T-helper 1 cell treated with Interleukin-12 subunit alpha and Interleukin-12 subunit beta and Interleukin-4 antibody, amounts not matched to agents 30 ng/mL and 1 ng/mL, for 36 hours (primary cell): Measurements from ENCODE around the gene CWC27. TPM values are rescaled to one million over a fixed set of nuclear protein-coding genes. Genes with fewer than 3 reads are reported as not detected.
"Not testable (repeated sequence)": the region's sequence is repeated elsewhere in the genome, so short reads cannot be mapped to it uniquely, and the experiment has no call there.

Experiments used
- intact Hi-C: fragments of 100-400 bp; cut with micrococcal nuclease; formaldehyde crosslinking; loops from one replicate; pipeline ENCODE4 v1.15.1; 2024
- total RNA-seq: library from RNA; stranded (reverse); gene quantifications from 2 replicates; pipeline ENCODE4 v1.2.3, GENCODE V29; 2022

Gene CWC27
- total RNA-seq, 1 donor from 2014 or later, result 26.3 TPM

DNA sequence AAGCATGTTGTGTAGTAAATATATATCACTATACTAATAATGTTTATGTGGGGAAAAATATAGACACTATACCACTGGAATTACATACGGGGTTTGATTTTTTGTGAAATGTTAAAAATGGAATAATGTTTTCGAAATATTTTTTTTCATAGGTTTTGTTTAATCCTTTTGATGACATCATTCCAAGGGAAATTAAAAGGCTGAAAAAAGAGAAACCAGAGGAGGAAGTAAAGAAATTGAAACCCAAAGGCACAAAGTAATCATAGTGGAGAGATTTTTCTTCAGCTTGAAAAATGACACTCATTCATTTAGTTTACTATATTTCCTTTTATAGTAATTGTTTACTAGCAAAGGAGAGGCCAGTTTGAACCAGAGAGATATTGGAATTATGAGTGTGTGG, 17.6 kb downstream of the CWC27 start:
- intact Hi-C loops, result loop anchor here (10.0 kb wide), 1 partner anchor 712 kb away; no protein-coding TSS in a partner anchor

DNA sequence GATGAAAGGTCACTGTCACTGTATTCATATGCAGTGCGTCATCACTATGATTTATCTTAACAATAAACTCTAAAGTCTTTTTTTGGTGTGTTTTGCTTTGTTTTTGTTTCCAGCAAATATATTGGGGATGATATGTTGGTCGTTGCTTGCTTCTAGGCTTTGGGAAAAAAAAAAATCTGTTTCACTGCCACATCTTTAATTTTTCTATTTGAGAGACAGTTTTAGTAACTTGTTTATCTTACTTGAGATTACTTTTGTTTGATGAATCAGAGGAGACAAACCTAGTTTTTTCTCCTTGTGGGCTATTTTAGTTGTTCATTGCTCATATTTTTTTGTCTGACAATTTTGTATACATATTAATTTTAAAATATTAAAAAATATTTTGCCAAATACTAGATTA, 19.4 kb downstream of the CWC27 start:
- intact Hi-C loops, result loop anchor here (10.0 kb wide), 1 partner anchor 713 kb away; no protein-coding TSS in a partner anchor

DNA sequence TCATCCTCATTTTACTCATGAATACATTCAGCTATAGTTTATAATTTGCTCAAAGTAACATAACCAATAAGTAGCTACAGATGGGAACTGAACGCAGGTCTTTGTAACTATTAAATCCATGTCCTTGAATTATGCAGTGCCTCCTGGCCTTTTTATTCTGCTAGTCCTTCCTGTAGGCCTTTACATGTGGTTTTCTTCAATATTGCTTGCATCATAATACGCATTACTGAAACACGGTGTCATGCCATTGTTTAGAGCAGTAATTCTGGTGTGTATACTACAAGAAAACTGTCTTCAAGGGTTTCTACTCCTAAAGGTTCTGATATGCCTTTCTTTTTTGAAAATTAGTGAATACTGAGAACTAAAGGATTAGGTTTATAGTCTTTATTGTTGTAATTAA, 20.7 kb downstream of the CWC27 start:
- intact Hi-C loops, result loop anchor here (10.0 kb wide), 1 partner anchor 715 kb away; no protein-coding TSS in a partner anchor

DNA sequence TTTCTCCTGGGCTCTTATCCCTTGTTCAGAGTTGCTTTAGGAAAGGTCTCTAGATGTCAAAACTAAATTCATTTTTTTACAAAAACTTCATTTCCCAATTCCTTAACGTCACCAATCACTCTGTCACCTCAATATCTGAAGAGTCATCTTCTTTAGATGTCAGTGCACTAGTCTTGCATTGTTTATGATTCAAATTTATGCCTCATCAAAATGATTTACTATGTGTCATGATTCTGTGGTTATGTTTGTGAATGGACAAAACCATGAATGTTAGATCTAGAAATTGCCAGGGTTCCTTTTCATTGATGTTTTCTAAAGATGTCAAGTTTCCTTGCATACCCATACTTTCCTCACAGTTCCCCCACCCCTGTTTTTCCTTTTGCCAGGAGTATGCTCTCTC, 21.5 kb downstream of the CWC27 start:
- intact Hi-C loops, result no loop called here

DNA sequence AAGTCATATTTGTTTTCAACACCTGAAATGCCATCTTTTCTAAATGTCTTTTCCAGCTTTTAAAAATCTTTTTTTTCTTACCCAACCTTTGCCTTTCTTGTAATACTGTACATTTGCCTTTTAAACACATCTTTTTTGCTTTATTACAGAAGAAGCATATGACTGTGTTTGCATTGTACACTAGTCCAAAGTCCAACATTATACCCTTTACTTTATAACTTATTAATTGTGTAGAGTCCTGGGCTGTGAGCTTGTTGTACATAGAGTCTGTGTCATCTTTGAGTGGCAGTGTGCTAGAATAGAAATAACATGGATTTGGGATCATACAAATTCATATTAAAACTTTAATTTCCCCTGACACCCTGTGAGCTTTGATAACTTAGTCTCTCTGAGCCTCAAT, 23.7 kb downstream of the CWC27 start:
- intact Hi-C loops, result no loop called here

DNA sequence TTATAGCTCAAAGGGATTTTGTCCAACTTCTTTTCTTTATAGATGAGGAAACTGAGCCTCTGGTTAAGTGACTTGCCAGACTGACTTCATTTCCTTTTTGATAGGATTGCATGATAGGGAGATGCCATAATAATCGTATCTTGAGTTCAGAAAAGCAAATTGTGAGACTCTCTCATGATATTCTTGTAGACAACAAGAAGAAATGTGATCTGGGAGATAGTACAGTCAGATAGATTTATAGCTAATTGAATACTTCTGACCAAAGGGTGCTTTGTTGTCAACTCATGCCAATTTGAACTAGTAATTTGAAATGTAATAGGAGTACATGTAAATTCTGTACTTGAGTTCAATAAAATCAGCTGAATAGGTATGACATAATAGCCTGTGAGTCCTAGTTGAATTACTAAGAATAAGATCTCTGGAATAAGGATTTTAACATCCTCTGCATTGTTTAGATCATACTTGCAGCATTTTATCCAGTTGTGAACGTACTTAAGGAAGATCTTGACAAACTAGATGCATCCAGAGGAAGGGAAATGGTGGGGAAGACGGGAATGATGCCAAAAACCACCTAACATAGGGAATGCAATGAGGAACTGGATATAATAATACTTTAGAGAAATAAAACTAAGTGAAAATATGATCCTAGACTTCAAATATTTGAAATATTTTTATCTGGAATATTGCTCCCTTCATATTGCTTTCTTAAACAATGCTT, 25.5 kb downstream of the CWC27 start:
- intact Hi-C loops, result no loop called here

DNA sequence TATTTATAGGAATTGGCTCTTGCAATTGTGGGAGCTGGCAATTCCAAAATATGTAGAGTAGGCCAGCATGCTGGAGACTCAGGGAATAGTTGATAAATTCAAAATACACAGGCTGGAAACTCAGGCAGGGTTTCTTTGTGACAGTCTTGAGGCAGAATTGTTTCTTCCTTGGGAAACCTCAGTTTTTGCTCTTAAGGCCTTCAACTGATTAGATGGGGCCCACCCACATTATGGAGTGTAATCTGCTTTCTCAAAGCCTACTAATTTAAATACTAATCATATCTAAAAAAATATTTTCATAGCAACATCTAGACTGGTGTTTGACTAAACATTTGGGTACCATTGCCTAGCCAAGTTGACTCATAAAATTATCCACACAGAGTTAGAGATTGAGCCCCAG, 27.6 kb downstream of the CWC27 start:
- intact Hi-C loops, result no loop called here

DNA sequence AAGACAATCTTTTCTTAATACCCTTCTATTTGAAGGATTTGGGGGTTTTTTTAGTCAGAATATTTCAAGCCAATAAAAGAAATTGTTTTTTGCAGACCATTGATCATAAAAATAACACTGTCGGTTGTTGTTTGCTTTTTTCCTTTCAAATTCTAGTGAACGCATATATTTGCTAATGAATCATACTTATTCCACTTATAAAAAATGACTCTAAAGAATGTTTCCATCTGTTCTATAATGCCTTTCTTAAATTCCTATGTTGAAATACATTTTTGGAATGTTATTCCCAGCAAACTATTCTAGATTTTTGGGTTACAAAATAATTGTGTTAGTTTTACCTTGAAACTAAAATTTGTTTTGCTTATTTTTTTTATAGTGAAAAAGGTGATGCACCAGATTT, 32.2 kb downstream of the CWC27 start:
- intact Hi-C loops, result no loop called here

DNA sequence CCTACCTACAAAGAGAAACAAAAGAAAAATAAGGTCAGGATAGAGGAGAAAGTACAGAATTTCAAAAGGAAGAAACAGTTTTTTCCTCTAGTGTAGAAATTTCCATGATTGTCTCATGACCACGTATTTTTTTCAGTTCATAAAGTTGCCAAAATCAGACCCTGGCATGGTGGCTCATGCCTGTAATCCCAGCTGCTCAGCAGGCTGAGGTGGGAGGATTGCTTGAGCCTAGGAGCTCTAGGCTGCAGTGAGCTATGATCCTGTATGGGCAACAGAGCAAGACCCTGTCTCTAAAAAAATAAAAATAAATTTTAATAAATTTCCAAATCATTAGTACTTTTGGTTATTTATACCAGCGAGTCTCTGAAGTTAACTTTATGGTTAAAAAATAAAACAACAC, 37.8 kb downstream of the CWC27 start:
- intact Hi-C loops, result no loop called here

DNA sequence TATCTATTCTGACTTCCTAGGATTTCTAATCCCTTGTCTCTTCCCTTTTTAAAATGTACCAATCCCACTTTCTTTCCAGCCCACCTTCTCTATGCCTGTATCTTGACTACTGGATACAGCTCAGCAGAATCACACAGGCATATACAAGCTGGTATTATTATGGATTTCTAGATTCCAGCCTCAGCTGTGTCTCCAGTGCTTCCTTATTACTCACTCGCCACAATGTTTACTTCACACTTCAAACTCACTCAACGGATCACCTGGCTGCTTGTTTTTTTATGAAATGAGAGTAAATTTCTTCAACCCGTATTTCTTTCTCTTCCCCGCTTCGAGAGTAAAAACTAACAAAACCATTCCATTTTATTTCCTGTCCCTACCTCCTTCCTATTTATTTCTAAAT, 38.8 kb downstream of the CWC27 start:
- intact Hi-C loops, result no loop called here

DNA sequence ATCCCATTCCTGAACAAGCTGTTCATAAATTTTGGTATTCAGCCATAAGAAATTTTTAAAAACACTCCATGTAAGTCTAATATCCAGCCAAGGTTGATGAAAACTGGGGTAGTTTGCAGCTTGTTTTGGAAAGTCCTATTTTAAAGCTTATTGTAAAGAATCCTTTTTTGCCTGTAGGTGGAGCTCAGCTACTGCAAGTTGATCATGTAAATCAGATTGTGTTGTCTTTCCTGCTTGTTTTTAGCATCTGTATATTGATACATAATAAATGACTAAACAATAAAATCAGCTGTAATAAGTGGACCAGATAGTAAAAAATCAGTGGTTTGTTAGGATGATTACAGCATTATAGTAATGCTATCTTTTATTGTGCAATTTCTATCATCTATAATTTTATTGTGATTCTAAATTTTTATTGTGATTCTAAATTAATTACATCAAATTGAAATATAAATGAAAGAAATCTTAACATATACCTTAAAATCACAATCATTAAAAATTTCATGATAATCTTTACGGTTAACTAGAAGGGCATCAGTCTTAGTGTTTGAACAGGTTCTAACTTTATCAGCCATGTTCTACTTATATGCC, 42.4 kb downstream of the CWC27 start:
- intact Hi-C loops, result loop anchor here (1.0 to 10.0 kb wide), 7 partner anchors 224 to 813 kb away; partner anchors contain the start of gene TRIM23

DNA sequence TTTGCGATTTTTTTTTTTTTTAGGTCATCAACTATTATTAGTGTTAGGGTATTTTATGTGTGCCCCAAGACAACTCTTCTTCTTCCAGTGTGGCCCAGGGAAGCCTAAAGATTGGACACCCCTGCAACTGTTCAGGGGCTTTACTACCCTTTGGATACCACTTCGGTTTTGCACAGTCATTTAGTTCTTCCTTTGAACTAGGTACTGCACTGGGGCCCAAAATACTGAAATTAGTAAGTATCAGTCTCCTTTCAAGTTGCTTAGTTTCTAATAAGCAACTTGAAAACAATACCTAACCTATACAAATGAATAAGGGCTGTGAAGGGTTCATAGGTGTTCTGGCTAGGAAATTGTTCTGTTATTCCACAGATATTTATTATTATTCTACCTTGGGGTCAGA, 45.3 kb downstream of the CWC27 start:
- intact Hi-C loops, result loop anchor here (5.0 to 10.0 kb wide), 2 partner anchors 291 to 378 kb away; no protein-coding TSS in a partner anchor

DNA sequence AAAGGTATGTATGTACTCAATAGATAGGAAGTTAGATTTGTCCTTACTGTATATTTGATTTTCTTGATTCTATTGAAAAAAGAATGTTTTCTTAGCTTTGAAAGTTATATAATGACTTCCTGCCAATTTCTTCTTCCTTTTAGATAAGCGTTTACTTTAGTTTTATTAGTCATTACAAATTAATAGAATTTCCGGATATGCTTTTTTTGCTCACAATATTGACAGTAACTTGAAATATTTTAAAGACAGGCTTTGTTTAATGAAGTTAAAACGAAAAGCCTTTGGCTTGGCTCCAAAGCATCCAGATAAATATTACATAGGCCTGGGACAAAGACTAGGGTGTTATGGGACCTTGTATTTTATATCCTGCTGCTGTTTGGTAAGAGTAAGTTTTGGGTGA, 49.5 kb downstream of the CWC27 start:
- intact Hi-C loops, result loop anchor here (10.0 kb wide), 1 partner anchor 287 kb away; no protein-coding TSS in a partner anchor

DNA sequence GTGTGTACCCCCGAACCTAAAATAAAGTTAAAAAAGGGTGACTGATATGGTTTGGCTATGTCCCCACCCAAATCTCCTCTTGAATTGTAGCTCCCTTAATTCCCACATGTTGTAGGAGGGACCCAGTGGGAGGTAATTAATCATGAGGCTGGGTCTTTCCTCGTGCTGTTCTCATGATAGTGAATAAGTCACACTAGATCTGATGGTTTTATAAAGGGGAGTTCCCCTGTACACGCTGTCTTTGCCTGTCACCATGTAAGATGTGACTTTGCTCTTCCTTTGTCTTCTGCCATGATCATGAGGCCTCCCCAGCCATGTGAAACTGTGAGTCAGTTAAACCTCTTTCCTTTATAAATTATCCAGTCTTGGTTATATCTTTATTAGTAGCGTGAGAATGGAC, 50.6 kb downstream of the CWC27 start:
- intact Hi-C loops, result loop anchor here (10.0 kb wide), 1 partner anchor 285 kb away; no protein-coding TSS in a partner anchor

DNA sequence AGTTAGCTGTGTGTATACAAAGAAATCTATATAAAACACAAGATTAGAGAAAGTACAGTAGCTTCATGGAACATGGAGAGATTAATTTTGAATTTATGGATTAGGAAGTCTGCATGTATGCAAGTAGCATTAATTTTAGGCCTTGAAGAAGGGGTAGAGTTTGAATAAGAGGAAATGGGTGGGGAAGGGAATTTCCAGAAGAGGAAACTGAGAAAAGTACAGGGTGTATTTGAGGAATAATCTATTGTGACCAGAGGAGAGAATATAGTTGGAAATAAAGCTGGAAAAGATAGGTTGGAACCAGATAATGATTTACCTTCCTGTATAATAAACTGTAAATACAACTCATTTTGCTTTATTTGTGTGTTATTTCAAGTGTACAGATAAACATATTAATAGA, 53.6 kb downstream of the CWC27 start:
- intact Hi-C loops, result no loop called here

DNA sequence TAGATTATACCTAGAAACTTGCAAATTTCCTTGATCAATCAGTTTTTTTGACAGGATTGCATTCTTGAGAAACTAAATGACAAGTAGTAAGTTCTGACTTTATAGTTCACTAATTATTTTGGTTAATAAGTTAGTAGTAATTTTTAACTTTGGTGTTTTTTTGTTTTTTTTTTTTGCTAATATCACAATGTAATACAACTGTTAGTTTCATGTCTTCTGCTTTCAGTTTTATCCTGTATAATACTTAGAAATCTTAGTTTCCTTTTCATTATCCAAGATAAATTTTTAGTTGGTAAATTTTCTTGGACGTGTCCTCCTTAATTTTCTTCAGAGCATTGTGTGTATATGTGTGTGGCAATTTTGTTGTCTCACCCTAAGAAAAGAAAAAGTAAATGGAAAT, 57.8 kb downstream of the CWC27 start:
- intact Hi-C loops, result no loop called here

DNA sequence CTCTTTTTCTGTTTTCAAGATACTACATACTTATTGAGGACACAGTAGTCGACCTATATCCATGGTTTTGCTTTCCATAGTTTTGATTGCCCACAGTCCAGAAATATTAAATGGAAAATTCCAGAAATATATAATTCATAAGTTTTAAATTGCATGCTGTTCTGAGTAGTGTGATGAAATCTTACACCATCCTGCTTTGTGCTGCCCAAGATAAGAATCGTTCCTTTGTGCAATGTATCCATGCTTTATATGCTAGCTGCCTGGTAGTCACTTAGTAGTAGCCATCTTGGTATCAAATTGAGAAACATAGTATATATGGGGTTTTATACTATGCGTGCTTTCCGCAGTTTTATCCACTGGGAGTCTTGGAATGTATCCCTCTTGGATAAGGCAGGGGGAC, 59.0 kb downstream of the CWC27 start:
- intact Hi-C loops, result no loop called here

DNA sequence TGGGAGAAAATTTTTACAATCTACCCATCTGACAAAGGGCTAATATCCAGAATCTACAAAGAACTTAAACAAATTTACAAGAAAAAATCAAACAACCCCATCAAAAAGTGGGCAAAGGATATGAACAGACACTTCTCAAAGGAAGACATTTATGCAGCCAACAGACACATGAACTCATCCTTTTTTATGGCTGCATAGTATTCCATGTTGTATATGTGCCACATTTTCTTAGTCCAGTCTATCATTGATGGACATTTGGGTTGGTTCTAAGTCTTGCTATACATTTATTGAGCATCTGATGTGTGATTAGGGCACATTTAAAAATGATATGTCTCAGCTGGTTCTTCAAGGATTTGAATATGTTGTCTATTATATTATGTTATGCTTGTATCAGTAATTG, 61.9 kb downstream of the CWC27 start:
- intact Hi-C loops, result not testable (repeated sequence)

DNA sequence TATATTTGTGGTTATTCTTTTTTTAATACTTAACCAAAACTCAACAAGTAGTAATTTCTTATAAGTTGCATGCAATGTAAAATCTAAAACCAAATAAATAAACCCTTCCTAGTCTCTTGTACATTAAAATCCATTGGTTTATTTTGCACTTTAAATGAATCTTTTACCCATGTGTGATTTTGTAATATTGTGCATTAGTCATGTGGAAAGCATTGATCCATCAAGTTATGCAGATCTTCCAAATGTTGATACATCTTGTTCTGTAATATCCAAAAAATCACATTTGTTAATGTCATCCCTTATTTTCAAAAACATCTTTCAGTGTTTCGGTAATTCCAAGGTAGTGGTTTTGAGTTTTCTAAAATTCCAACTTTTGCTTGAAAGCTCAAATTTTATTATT, 63.3 kb downstream of the CWC27 start:
- intact Hi-C loops, result no loop called here

DNA sequence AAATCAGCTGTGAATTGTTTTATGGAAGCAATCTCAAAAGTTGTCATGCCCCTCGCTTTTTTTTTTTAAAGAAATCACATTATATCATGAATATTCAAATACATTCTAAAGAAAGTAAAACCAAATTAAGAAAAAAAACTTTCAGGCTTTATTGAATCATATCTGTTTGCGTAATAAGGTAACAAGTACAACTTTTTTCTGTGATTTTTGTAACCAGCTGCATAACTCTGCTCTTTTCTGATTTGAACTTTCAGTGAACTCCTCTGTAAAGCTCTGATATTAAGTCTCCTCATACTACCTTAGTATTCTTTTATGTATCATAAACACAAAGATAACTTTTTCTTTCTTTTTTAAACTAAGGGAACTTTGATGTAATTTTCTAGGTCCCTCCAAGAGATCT, 65.3 kb downstream of the CWC27 start:
- intact Hi-C loops, result no loop called here

DNA sequence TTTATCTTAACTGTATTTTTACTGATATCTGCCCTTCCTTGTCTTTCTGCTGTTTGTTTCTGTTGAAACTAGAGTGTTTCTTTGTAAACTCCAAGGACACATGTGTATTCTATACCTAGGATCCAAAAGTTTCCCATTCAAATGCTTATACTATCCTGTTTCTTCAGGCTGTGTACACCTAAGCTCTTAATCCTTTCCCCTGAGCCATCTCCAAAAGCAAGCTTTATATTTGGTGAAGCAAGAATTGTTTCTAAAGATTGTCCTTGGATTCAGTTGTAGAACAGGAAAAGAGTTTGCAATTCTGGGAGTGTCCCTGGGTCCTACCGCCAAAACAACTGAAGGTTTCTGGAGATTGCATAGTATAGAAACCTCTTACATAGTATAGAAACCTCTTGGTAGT, 65.9 kb downstream of the CWC27 start:
- intact Hi-C loops, result no loop called here

DNA sequence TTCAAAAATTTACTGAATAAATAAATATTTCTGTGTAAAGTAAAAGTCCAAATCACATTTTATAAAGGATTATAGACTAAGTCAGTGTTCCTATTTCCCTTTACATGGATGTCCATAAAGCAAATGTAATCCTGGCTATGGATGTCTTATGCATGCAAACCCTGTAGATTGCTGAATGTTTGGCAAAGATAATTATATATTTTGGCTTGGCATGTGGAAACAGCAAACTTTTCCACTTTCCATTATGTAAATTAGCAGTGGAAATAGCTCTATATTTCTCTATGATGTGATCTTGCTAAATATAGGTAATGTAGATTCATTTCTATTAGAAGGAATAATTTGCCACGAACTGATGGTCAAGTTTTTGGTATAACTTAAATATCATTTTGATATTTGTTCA, 66.5 kb downstream of the CWC27 start:
- intact Hi-C loops, result no loop called here

DNA sequence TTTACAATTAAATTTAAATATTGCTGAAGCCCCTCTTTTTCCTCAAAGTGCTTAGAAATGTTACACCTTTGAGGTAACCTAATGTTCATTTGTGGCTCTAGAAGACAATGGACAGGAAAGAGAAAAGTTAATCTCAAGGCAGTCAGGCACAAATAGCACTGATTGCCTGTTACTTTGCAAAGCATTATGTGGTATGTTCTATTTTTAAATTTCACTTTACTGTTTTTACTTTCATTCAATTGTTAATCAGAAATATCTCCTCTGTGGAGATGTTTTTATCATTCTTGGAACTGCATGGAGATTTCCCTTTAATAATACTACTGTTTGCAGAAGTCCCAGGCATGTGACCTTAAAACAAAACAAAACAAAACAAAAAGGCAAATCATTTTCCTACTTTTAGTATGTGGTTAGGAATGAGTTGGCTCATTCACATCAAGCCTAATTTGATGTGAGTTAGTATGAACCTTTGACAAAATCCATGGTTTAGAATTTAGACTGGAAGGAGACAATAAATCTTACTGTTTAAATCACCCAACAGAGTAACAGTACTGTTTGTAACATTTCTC, 67.5 kb downstream of the CWC27 start:
- intact Hi-C loops, result no loop called here
